ENCODE measurements around the gene NPAS2. TPM values are rescaled to one million over a fixed set of nuclear protein-coding genes. Genes with fewer than 3 reads are reported as not detected.

Gene NPAS2
- total RNA-seq, 1 donor from 2014 or later, result 38.0 TPM

DNA sequence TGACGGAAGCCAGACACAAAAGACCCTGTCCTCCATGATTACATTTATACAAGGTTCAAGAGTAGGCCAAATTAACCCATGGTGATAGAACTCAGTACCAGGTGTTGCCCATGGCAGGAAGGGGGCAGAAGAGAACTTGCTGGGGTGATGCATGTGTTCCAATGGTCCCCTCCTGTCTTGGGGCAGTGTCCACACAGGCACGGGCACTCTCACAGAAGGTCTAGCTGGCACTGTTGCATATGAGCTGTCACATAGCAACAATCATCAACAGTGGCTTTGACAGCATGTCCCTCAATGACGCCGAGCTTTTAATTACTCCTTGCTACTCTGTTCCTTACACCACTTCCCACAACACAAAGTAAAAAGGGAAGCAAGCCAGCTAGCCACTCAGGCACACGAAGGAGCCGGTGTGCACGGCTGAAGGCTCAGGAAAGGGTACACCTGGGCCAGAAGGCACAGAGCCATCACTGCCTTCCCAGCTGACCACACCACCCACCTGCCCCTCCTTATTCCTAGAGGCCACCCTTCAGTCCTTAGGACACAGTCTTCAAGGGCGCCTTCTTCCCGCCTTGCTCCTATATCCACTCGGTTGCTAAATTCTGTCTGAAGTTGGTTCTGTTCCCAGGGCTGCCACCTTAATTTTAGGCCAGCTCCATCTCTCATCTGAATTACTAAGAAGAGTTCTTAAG is 211.1 kb downstream of the NPAS2 start:
- intact Hi-C loops (cut with DNase I), result loop anchor here (5.0 kb wide), 1 partner anchor 121 kb away; the partner anchor contains the start of gene TBC1D8
- ATAC-seq (ENCODE audit: poor library complexity) (peak; percentile 92), DNase-seq (no peak)

DNA sequence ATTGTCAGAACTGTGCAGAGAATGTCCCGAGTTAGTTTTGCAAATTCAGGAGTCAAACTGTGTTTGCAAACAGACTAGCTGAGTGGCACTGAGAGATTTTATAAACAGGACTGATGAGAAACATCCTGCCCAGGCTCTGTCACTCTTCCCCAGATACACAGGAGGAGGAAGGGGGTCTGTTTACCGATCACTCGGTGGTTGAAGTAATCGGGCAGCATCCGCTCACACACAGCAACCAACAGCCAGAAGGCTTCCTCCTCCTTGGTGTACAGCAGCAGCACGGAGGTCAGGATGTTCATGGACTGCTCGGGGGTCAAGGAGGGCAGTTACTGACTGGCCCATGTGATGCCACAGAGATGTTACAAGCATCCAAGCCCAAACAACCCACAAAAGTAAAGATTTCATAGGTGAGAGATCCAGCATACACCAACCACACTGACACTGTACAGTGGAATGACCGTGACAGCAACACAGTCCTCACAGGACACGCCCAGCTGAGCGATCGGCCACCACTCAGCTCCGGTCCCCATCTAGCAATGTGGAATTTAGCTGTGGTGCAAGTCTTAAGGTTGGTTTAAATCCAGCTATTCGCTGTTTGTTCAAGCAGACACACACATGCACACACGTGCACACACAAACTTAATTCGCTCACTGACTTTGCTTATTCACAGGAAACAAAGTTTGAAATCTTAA is 212.3 kb downstream of the NPAS2 start:
- intact Hi-C loops (cut with DNase I), result loop anchor here (5.0 kb wide), 1 partner anchor 120 kb away; the partner anchor contains the start of gene TBC1D8
- no peak for DNase-seq
- ATAC-seq (ENCODE audit: poor library complexity), result no peak

DNA sequence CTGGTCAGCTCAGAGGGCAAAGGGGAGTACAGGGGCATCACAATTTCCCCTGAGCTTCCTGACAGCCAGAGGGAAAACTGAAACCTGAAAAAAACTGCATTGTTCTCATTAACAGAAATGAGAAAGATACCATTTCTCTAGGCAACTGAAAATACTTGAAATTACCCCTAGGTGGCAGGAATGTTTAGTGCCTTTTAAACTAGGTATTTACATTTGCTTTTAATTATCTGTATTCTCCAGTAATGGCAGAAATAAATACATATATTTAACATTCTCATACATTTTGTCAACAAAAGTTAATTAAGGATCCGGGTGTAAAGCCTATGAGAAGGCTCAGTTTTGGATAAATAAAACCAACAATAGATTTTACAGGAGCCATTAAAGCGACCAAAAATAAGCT is 216.6 kb downstream of the NPAS2 start:
- DNase-seq (no peak), ATAC-seq (ENCODE audit: poor library complexity) (no peak)
- intact Hi-C loops (cut with DNase I), result no loop called here

DNA sequence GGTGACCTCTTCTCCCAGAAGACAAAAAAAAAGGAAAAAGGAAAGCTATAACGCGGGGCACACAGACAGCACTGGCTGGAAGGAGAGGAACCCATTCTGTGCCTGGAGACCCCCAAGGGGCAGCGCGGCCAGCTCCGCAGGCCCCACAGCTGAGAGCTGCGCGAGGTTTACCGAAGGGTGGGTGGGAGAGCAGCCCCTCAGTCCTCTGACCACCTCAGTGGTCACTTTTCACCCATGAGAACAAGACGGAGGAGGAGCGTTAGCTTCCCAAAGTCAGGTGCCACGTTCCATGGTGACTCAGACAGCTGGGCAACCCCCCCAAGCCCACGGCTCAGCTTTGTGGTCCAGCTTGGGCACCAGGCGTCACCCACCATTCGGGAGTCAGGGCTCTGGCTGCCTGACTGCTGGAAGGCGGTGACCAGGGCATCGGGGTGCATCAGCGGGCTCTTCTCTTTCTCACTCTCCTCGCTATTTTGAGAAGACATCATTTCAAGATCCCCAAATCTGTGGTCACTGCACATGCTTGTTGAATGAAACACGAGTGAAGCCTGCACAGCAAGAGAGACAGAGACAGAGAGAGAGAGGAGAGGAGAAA is 217.3 kb downstream of the NPAS2 start:
- ATAC-seq (ENCODE audit: poor library complexity), result no peak
- intact Hi-C loops (cut with DNase I), result no loop called here

DNA sequence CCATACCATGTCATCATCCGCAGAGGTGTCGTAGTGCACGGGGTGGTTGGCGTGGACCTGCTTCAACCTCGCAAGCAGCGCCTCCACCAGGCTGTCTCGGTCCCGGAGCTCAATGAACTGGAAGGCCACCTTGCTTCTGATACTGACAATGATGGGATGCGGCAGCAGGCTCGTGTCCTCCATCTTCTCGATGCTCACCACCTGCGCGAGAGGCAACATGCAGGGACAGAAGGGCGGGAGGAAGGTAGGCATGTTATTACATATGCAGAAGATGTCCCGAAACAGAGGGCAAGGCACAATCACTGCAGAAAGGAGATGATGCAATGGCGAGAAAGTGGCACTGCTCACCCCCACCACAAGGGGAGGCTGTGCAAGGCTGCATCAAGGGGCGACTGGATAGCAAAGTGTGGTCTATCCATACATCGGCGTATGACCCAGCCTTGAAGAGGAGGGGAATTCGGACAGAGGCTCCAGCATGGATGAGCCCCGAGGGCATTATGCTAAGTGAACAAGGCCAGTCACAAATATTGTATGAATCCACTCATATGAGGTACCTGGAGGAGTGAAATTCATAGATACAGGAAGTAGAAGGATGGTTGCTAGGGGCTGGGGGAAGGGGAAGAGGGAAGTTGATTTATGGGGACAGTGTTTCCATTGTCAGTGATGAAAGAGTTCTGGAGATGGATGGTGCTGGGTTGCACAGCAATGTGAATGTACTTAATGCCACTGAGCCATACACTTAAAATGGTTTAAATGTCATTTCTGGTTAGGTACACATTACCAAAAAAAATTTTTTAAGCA is 218.7 kb downstream of the NPAS2 start:
- intact Hi-C loops (cut with DNase I), result no loop called here
- DNase-seq (no peak), ATAC-seq (ENCODE audit: poor library complexity) (peak; percentile 25)

More for the DNA sequence above, 217.3 kb downstream of the NPAS2 start:
- no peak for DNase-seq

DNA sequence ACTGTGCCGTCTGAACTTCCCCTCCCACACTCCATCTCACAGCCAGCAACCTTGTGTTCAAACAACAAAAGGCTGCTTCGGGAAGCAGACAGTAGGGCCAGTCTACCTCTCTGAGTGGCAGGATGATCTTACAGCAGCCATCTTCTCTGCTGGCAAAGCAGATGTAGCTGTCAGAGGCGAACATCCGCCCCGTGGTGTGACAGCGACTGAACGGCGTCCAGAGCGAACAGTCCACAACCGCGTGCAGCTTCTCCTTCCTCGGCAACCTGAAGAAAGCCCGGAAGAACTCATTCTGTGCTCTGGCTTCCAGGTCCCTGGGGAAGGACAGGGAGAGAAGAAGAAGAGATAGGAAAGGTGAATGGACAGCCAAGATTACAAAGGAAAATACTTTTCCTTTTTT is 220.1 kb downstream of the NPAS2 start:
- DNase-seq (no peak), ATAC-seq (ENCODE audit: poor library complexity) (no peak)
- intact Hi-C loops (cut with DNase I), result no loop called here

DNA sequence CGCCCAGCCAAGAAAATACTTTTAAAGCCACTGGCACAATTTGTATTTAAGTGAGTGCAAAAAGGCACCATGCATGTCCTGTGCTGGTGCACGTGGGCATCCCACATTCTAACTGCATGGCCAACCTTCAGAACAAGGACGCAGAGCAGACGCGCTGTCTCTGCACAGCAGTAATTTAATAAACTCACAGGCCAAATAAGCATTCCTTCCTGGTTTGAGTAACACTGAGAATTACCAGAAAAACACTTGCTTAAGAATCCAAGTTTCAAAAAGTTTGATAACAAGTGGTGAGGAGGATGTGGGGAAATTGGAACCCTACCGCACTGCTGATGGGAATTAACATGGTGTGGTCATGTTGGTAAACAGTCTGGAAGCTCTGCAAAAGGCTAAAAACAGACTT is 220.8 kb downstream of the NPAS2 start:
- no peak for DNase-seq
- intact Hi-C loops (cut with DNase I), result no loop called here
- ATAC-seq (ENCODE audit: poor library complexity), result peak; percentile 41

DNA sequence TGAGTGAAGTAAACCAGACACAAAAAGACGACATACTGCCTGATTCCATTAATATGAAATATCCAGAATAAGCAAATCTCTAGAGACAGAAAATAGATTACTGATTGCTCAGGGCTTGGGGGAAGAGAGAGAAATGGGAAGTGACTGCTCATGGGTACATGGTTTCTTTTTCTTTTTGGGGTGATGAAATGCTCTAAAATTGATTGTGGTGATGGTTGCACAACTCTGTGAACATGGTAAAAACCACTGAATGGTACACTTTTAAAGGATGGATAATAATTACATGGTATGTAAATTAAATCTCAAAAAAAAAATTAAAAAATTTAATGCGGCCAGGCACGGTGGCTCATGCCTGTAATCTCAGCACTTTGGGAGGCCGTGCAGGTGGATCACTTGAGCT is 221.5 kb downstream of the NPAS2 start:
- no peak for DNase-seq
- peak; percentile 19 for ATAC-seq (ENCODE audit: poor library complexity)
- intact Hi-C loops (cut with DNase I), result no loop called here

DNA sequence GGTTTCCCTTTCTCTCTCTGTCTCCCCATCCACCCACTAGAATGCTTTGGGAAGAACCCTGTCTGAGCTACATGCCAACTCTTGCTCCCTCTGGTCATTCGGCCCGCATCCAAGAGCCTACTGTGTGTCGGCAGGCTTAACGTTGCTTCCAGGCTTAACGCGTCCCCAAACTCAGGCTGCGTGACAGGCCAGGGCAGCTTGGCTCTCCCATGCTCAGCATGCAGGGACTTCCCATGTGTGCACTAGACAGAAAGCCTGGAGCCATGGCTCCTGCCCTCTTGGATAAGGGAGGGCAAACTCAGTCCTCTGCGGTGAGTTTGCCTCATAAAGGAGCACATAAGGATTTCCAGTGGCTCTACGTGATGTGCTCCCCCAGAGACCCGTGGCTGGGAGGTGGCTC is 225.4 kb downstream of the NPAS2 start:
- intact Hi-C loops (cut with DNase I), result no loop called here
- DNase-seq (no peak), ATAC-seq (ENCODE audit: poor library complexity) (no peak)

Other genes starting within 250 kb of the NPAS2 start
- gene RPL31, start 182.2 kb downstream of the NPAS2 start, total RNA-seq, result 756 TPM

Measured in Right ventricle myocardium superior (tissue), 1 donor.